ENCODE measurements around the gene RNF130. TPM values are rescaled to one million over a fixed set of nuclear protein-coding genes. Genes with fewer than 3 reads are reported as not detected.

RNF130 gene
- total and polyA plus RNA-seq, 2 donors, result 69.2 to 71.3 TPM

GRCh38 chr5:180046656-180047055 lies 24.9 kb downstream of the RNF130 start:
- Histone ChIP-seq H3K4me3 (ENCODE audit: low read depth, low read length) (no peak overlapping the region), H3K36me3 (ENCODE audit: insufficient read depth) (peaks cover 2% of the 10 kb centered on the region), H3K4me1 (ENCODE audit: insufficient read depth) (no peaks in the 10 kb centered on the region), H3K27ac (ENCODE audit: low read depth) (no peak overlapping the region)
- WGBS, result 89% methylated on average over 5 of the region's 5 CpGs
- DNase-seq (ENCODE audit: extremely low spot score), result no peak

DNA sequence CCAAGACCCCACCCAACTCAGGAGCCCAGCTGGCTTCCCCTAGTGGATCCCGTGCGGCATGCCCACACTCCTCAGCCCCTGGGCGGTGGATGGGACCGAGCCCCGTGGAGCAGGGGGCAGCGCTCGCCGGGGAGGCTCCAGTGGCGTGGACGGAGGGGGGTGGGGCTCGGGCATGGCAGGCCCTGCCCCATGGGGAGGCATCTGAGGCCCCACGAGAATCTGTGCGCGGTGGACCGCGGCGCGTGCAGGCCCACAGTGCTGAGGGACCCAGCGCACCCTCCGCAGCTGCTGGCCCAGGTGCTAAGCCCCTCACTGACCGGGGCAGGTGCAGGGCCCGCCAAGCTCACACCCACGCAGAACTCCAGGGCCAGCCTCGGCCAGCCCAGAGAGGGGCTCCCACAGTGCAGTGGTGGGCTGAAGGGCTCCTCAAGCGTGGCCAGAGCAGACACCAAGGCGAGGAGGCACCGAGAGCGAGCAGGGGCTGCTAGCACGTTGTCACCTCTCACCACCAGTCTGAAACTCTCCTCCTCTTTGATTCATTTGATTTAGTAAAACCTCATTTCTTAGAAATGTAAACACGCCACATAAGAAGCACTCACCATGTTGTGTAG lies 25.6 kb downstream of the RNF130 start:
- WGBS, result 95% methylated on average over 30 of the region's 30 CpGs
- Histone ChIP-seq H3K36me3 (ENCODE audit: insufficient read depth) (peaks cover 2% of the 10 kb centered on the region), H3K4me1 (ENCODE audit: insufficient read depth) (no peaks in the 10 kb centered on the region), H3K4me3 (ENCODE audit: low read depth, low read length) (no peak overlapping the region), H3K27ac (ENCODE audit: low read depth) (no peak overlapping the region)
- DNase-seq (ENCODE audit: extremely low spot score), result no peak

- Histone ChIP-seq H3K4me1 (ENCODE audit: insufficient read depth) (peaks cover 2% of the 10 kb centered on the region), H3K4me3 (ENCODE audit: low read depth, low read length) (no peak overlapping the region), H3K27ac (ENCODE audit: low read depth) (no peak overlapping the region), H3K36me3 (ENCODE audit: insufficient read depth) (peaks cover 3% of the 10 kb centered on the region)
- WGBS, result 76% methylated on average over 4 of the region's 4 CpGs
- DNase-seq (ENCODE audit: extremely low spot score), result no peak
Observed at GRCh38 chr5:180043377-180043776, 28.2 kb downstream of the RNF130 start.

- no peak overlapping the region for H3K4me3 ChIP-seq (ENCODE audit: low read depth, low read length)
- 91% methylated on average over 15 of the region's 15 CpGs for whole genome bisulfite sequencing
- DNase-seq (ENCODE audit: extremely low spot score), result no peak
- peaks cover 3% of the 10 kb centered on the region for H3K36me3 ChIP-seq (ENCODE audit: insufficient read depth)
- H3K27ac ChIP-seq (ENCODE audit: low read depth), result no peak overlapping the region
- peaks cover 2% of the 10 kb centered on the region for H3K4me1 ChIP-seq (ENCODE audit: insufficient read depth)
Observed at GRCh38 chr5:180041301-180042274, 30.0 kb downstream of the RNF130 start.

DNA sequence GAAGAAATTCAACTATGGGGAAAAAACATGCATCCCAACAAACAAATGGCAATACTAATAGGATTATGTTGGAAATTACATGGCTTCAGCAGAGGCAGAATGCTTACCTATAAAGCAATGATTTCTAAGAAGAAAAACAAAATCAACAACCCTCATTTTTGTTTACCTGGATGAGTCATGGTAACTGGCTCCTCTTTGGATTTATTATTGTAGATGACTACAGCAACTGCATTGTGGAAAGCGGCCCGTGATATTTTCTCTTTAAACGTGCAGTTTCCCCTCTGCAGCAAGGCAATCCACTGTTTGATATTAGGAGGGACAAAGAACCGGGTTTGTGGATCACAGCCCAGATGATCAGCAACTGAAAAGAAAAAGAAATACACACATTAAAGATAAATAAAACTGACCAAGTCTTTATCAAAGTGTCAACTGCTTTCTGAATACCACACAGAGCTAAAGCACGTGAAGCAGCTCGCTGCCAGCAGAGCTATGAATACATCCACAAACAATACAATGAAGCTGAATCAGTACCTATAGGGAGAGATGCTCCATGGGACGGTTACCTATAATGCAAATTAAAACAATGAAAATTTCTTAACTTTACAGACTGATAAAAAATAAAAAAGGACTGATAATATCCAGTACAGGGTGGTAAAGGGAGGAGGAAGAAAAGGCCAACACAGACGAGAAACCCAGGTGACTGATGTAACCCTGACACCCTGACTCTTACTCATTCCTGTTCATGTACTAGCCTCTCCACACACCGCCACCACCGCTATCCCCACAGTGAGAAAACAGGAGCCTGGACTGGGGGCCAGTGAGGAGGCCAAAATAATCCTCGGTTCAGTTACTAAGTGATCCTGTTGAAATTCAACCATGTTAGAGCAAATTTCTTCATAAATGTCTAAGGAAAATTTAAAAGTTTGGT lies 31.0 kb downstream of the RNF130 start:
- Histone ChIP-seq H3K4me3 (ENCODE audit: low read depth, low read length) (no peak overlapping the region), H3K36me3 (ENCODE audit: insufficient read depth) (peaks cover 3% of the 10 kb centered on the region), H3K27ac (ENCODE audit: low read depth) (no peak overlapping the region), H3K4me1 (ENCODE audit: insufficient read depth) (peaks cover 2% of the 10 kb centered on the region)
- WGBS, result 89% methylated on average over 11 of the region's 11 CpGs
- DNase-seq (ENCODE audit: extremely low spot score), result no peak

- Histone ChIP-seq H3K36me3 (ENCODE audit: insufficient read depth) (peaks cover 2% of the 10 kb centered on the region), H3K4me3 (ENCODE audit: low read depth, low read length) (no peak overlapping the region)
- WGBS, result 95% methylated on average over 5 of the region's 5 CpGs
Observed at GRCh38 chr5:180035206-180035931, 36.2 kb downstream of the RNF130 start.

GRCh38 chr5:180034564-180034963 lies 37.0 kb downstream of the RNF130 start:
- Histone ChIP-seq H3K27ac (ENCODE audit: low read depth) (no peak overlapping the region), H3K36me3 (ENCODE audit: insufficient read depth) (peaks cover 2% of the 10 kb centered on the region), H3K4me1 (ENCODE audit: insufficient read depth) (no peaks in the 10 kb centered on the region), H3K4me3 (ENCODE audit: low read depth, low read length) (no peak overlapping the region)
- DNase-seq (ENCODE audit: extremely low spot score), result no peak
- WGBS, result 99% methylated on average over 2 of the region's 2 CpGs

More at GRCh38 chr5:180035206-180035931, 36.2 kb downstream of the RNF130 start:
- Histone ChIP-seq H3K4me1 (ENCODE audit: insufficient read depth) (no peaks in the 10 kb centered on the region), H3K27ac (ENCODE audit: low read depth) (no peak overlapping the region)
- no peak for DNase-seq (ENCODE audit: extremely low spot score)

- DNase-seq (ENCODE audit: extremely low spot score), result no peak
- H3K27ac ChIP-seq (ENCODE audit: low read depth), result no peak overlapping the region
- WGBS, result 81% methylated on average over 15 of the region's 15 CpGs
Observed at GRCh38 chr5:180027459-180028089, 44.0 kb downstream of the RNF130 start.

DNA sequence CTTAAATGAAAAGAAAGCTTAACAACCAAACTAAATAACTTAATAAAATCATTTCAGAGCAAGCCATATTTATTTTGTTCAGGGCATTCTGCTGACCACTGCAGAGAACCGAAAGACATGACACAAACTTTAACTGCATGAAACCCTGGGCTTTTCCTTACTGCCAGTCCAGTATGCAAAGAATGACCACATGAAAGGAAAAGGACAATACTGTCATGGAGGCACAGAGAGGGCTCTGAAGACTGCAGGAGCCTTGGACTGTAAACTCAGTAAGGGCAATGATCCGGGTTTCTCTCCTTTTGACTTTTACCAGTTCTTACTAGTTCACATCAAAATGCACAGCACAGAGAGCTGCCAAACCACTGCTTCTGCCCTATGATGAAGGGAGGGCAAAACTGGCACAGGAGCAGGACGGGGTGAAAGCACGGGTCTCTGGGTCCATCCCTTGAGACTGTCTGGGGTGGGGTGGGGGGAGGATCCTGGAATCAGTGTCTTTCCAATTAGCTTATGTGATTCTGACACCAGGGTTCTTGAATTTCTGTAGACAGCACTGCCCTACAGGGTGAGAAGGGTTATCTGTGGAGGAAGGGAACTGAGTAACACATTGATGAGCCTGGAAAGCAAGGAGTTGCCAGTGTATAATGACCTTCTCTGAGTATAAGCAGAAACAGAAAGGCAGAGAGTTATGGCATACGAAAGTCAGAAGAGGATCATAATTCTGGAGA lies 44.7 kb downstream of the RNF130 start:
- Histone ChIP-seq H3K4me1 (ENCODE audit: insufficient read depth) (no peaks in the 10 kb centered on the region), H3K27ac (ENCODE audit: low read depth) (no peak overlapping the region), H3K4me3 (ENCODE audit: low read depth, low read length) (no peak overlapping the region), H3K36me3 (ENCODE audit: insufficient read depth) (no peaks in the 10 kb centered on the region)
- 61% methylated on average over 5 of the region's 5 CpGs for WGBS
- DNase-seq (ENCODE audit: extremely low spot score), result no peak

More at GRCh38 chr5:180027459-180028089, 44.0 kb downstream of the RNF130 start:
- H3K36me3 ChIP-seq (ENCODE audit: insufficient read depth), result no peaks in the 10 kb centered on the region
- H3K4me1 ChIP-seq (ENCODE audit: insufficient read depth), result no peaks in the 10 kb centered on the region
- no peak overlapping the region for H3K4me3 ChIP-seq (ENCODE audit: low read depth, low read length)

DNA sequence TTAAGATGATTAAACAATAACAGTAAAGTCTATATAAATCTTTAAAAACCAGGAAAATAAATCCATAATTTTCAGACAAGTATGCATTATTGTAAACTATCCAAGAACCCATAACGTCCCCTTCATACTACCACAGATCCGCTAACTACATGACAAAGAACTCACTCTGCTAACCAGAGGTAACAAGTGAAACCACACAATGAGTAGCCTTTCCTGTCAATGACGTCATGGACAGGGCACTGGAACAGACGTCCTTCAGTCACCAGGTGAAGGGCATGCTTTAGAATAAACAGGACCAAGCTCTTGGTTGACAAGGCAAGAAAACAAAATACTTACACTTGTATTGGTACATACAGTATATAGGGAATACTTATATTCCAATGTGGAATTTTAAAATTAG lies 45.2 kb downstream of the RNF130 start:
- Histone ChIP-seq H3K36me3 (ENCODE audit: insufficient read depth) (no peaks in the 10 kb centered on the region), H3K27ac (ENCODE audit: low read depth) (no peak overlapping the region), H3K4me3 (ENCODE audit: low read depth, low read length) (no peak overlapping the region), H3K4me1 (ENCODE audit: insufficient read depth) (no peaks in the 10 kb centered on the region)
- DNase-seq (ENCODE audit: extremely low spot score), result no peak
- WGBS, result 50% methylated on average over 4 of the region's 4 CpGs

GRCh38 chr5:180021900-180022299 lies 49.7 kb downstream of the RNF130 start:
- H3K36me3 ChIP-seq (ENCODE audit: insufficient read depth), result no peaks in the 10 kb centered on the region
- WGBS, result 95% methylated on average over 12 of the region's 12 CpGs
- H3K4me3 ChIP-seq (ENCODE audit: low read depth, low read length), result no peak overlapping the region
- DNase-seq (ENCODE audit: extremely low spot score), result no peak
- no peak overlapping the region for H3K27ac ChIP-seq (ENCODE audit: low read depth)
- no peaks in the 10 kb centered on the region for H3K4me1 ChIP-seq (ENCODE audit: insufficient read depth)

DNA sequence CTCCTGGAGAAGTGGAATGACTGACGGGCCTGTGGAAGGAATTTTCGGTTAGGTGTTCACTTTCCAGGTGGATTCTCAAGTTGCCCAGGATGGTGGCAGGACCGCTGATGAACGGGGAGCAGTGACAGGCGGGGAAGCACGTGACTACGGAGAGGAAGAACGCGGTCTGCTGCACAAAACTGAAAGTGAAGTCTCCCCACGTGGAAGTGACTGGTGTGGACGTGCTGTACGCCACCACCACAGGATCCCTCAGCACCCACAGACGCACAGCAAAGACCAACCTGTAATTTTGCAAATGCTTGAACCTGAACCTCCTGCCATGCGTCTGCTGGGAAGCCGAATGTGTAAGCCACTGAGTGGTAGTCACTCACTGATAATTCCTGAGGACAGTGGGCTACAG lies 51.4 kb downstream of the RNF130 start:
- DNase-seq (ENCODE audit: extremely low spot score), result no peak
- H3K27ac ChIP-seq (ENCODE audit: low read depth), result no peak overlapping the region
- no peaks in the 10 kb centered on the region for H3K36me3 ChIP-seq (ENCODE audit: insufficient read depth)
- H3K4me1 ChIP-seq (ENCODE audit: insufficient read depth), result no peaks in the 10 kb centered on the region
- H3K4me3 ChIP-seq (ENCODE audit: low read depth, low read length), result no peak overlapping the region
- 83% methylated on average over 15 of the region's 15 CpGs for WGBS
